ENCODE measurements around the gene CCDC88B. TPM values are rescaled to one million over a fixed set of nuclear protein-coding genes. Genes with fewer than 3 reads are reported as not detected.
A peak's percentile ranks its signal among the peaks of the same experiment; 100 is the strongest.

CCDC88B gene
- total and polyA plus RNA-seq, 9 of the 15 experiments (the other 6 are each of a cell fraction or from before 2014, with no cell fraction given) = 0.13 to 18.1 (median 7.9) TPM

- TF ChIP-seq, protein P1, sequence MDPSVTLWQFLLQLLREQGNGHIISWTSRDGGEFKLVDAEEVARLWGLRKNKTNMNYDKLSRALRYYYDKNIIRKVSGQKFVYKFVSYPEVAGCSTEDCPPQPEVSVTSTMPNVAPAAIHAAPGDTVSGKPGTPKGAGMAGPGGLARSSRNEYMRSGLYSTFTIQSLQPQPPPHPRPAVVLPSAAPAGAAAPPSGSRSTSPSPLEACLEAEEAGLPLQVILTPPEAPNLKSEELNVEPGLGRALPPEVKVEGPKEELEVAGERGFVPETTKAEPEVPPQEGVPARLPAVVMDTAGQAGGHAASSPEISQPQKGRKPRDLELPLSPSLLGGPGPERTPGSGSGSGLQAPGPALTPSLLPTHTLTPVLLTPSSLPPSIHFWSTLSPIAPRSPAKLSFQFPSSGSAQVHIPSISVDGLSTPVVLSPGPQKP (CRISPR knock-in tag; IDR thresholded peaks at IDR 0.05) = no peak
- no peak for TF ChIP-seq BCL6 (CRISPR knock-in tag; IDR thresholded peaks at IDR 0.05)
- no peak for TF ChIP-seq NFIC (IDR thresholded peaks at IDR 0.05)
- TF ChIP-seq RBFOX2 (IDR thresholded peaks at IDR 0.05; ENCODE audit: low read depth, low read length) = peak; percentile 20; the same call in 1 of the 2 replicates
- TF ChIP-seq, protein P2, sequence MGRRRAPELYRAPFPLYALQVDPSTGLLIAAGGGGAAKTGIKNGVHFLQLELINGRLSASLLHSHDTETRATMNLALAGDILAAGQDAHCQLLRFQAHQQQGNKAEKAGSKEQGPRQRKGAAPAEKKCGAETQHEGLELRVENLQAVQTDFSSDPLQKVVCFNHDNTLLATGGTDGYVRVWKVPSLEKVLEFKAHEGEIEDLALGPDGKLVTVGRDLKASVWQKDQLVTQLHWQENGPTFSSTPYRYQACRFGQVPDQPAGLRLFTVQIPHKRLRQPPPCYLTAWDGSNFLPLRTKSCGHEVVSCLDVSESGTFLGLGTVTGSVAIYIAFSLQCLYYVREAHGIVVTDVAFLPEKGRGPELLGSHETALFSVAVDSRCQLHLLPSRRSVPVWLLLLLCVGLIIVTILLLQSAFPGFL (CRISPR knock-in tag; IDR thresholded peaks at IDR 0.05) = no peak
- TF ChIP-seq GABPB1 (CRISPR knock-in tag; IDR thresholded peaks at IDR 0.05) = no peak
- TF ChIP-seq MCM3 (IDR thresholded peaks at IDR 0.05) = no peak
- TF ChIP-seq PHF20 (IDR thresholded peaks at IDR 0.05; ENCODE audit: partially characterized antibody) = no peak
- 0 out of 2 replicates have a peak, but pooled peaks have one; percentile 7 for TF ChIP-seq HCFC1 (IDR thresholded peaks at IDR 0.05; ENCODE audit: low read depth, low read length)
- no peak for TF ChIP-seq CHD4 (IDR thresholded peaks at IDR 0.05; ENCODE audit: insufficient read depth, insufficient replicate concordance, low read depth, low read length, poor library complexity, severe bottlenecking)
- no peak for TF ChIP-seq RFX7 (CRISPR knock-in tag; IDR thresholded peaks at IDR 0.05)
- TF ChIP-seq, protein P3, sequence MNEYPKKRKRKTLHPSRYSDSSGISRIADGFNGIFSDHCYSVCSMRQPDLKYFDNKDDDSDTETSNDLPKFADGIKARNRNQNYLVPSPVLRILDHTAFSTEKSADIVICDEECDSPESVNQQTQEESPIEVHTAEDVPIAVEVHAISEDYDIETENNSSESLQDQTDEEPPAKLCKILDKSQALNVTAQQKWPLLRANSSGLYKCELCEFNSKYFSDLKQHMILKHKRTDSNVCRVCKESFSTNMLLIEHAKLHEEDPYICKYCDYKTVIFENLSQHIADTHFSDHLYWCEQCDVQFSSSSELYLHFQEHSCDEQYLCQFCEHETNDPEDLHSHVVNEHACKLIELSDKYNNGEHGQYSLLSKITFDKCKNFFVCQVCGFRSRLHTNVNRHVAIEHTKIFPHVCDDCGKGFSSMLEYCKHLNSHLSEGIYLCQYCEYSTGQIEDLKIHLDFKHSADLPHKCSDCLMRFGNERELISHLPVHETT (CRISPR knock-in tag; conservative IDR thresholded peaks at IDR 0.05 in 1 of 2, IDR thresholded peaks at IDR 0.05 in 1 of 2) = no peak
- TF ChIP-seq FOXM1 (IDR thresholded peaks at IDR 0.05; ENCODE audit: low read depth) = no peak
- TF ChIP-seq FOXM1 (CRISPR knock-in tag; IDR thresholded peaks at IDR 0.05; ENCODE audit: low read depth) = no peak
- TF ChIP-seq ZNF324 (CRISPR knock-in tag; IDR thresholded peaks at IDR 0.05) = no peak
- TF ChIP-seq POLR2AphosphoS5 (IDR thresholded peaks at IDR 0.05; ENCODE audit: control insufficient read depth, insufficient read depth, low read depth, low read length) = no peak
- no peak for TF ChIP-seq EHMT2 (IDR thresholded peaks at IDR 0.05)
- TF ChIP-seq, protein P4, sequence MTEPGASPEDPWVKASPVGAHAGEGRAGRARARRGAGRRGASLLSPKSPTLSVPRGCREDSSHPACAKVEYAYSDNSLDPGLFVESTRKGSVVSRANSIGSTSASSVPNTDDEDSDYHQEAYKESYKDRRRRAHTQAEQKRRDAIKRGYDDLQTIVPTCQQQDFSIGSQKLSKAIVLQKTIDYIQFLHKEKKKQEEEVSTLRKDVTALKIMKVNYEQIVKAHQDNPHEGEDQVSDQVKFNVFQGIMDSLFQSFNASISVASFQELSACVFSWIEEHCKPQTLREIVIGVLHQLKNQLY (CRISPR knock-in tag; conservative IDR thresholded peaks at IDR 0.05) = no peak
- peak; percentile 62 for TF ChIP-seq DACH1 (IDR thresholded peaks at IDR 0.05; ENCODE audit: partially characterized antibody)
- TF ChIP-seq HDGF (IDR thresholded peaks at IDR 0.05) = no peak
- TF ChIP-seq, protein P5, sequence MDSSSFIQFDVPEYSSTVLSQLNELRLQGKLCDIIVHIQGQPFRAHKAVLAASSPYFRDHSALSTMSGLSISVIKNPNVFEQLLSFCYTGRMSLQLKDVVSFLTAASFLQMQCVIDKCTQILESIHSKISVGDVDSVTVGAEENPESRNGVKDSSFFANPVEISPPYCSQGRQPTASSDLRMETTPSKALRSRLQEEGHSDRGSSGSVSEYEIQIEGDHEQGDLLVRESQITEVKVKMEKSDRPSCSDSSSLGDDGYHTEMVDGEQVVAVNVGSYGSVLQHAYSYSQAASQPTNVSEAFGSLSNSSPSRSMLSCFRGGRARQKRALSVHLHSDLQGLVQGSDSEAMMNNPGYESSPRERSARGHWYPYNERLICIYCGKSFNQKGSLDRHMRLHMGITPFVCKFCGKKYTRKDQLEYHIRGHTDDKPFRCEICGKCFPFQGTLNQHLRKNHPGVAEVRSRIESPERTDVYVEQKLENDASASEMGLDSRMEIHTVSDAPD (CRISPR knock-in tag; IDR thresholded peaks at IDR 0.05) = no peak
- TF ChIP-seq PML (IDR thresholded peaks at IDR 0.05; ENCODE audit: low read length) = no peak
Observed at GRCh38 chr11:64305075-64305690, 34.8 kb upstream of the CCDC88B start, which contains the start of gene ESRRA (continued).
